ENCODE data around the gene ZNF438. TPM values are rescaled to one million over a fixed set of nuclear protein-coding genes. Genes with fewer than 3 reads are reported as not detected.

The ZNF438 gene
- total and polyA plus RNA-seq, 2 of the 4 experiments (the other 2 are of a cell fraction), result 1.8 to 2.9 TPM

GRCh38 chr10:31033147-31033546 is 1.5 kb upstream of the ZNF438 start (continued):
- no peak for TF ChIP-seq NFE2L2 (IDR thresholded peaks at IDR 0.05; ENCODE audit: low read depth, low read length)
- TF ChIP-seq MXI1 (IDR thresholded peaks at IDR 0.05; ENCODE audit: borderline replicate concordance, low read depth, low read length), result no peak
- TF ChIP-seq MAZ (IDR thresholded peaks at IDR 0.05; ENCODE audit: borderline replicate concordance, low read depth, low read length), result no peak
- no peak for TF ChIP-seq RFX5 (IDR thresholded peaks at IDR 0.05; ENCODE audit: low read depth, low read length)
- no peak for TF ChIP-seq FOS (IDR thresholded peaks at IDR 0.05; ENCODE audit: low read depth, low read length)
- TF ChIP-seq SMC3 (IDR thresholded peaks at IDR 0.05; ENCODE audit: low read depth, low read length), result no peak
